B cell (primary cell): ENCODE measurements around the gene SLC16A9. TPM values are rescaled to one million over a fixed set of nuclear protein-coding genes. Genes with fewer than 3 reads are reported as not detected.

Experiments used
- ATAC-seq: fragments of 200-7000 bp; cut with Tn5 transposase; one replicate; pipeline ENCODE4 v1.10.0; 2021; ENCODE audit warnings: low read depth, mild to moderate bottlenecking, moderate number of reproducible peaks, moderate library complexity
- CTCF ChIA-PET: fragments of 350-600 bp; sonication (Branson Sonifier 250); formaldehyde crosslinking; loops from one replicate; lab custom pipeline; 2021; ENCODE audit warnings: antibody characterized with exemption, inconsistent platforms; lab: Charles Lee
- POLR2A ChIA-PET: fragments of 350-600 bp; sonication (Branson Sonifier 250); formaldehyde crosslinking; loops from one replicate; lab custom pipeline; 2021; ENCODE audit warnings: antibody characterized with exemption; lab: Charles Lee
- DNase-seq: peaks from one replicate; pipeline ENCODE4 v3.0.0; 2013
- H2AFZ ChIP-seq: 2 replicates; pipeline ENCODE4 v1.6.1; 2012; ENCODE audit warnings: mild to moderate bottlenecking, low read depth, low read length; ENCODE audit not compliant: insufficient read depth, poor library complexity, severe bottlenecking
- H3K27ac ChIP-seq, 2 donors: 1 replicate in 1 of 2; 2 replicates in 1 of 2; pipeline ENCODE4 v1.5.1; 2012 to 2013; ENCODE audit warnings: low read length in 2 of 2, mild to moderate bottlenecking in 2 of 2, moderate library complexity in 1 of 2
- H3K27me3 ChIP-seq, 4 experiments: fragments of 200-600 bp in 1 of 4; sonication (generic) in 1 of 4; replicated peaks in 1 of 4; 1 replicate in 2 of 4; 2 replicates in 2 of 4; pipeline versions ENCODE4 v1.6.1 to v1.7.0; 2013 to 2016; ENCODE audit warnings: low read length in 3 of 4, mild to moderate bottlenecking in 2 of 4, mixed read lengths in 1 of 4, moderate library complexity in 1 of 4; ENCODE audit not compliant: insufficient read depth in 4 of 4, control insufficient read depth in 3 of 4; ENCODE audit errors: control extremely low read depth in 1 of 4
- H3K36me3 ChIP-seq, 2 experiments: replicated peaks in 1 of 2; 1 replicate in 1 of 2; 2 replicates in 1 of 2; pipeline versions ENCODE4 v1.6.1 to v1.7.1; 2013; ENCODE audit warnings: low read length in 1 of 2; ENCODE audit not compliant: insufficient read depth in 2 of 2, control insufficient read depth in 1 of 2; ENCODE audit errors: control extremely low read depth in 1 of 2, extremely low read depth in 1 of 2
- H3K4me1 ChIP-seq, 2 donors: fragments of 200-600 bp in 1 of 2; sonication (generic) in 1 of 2; 1 replicate in 1 of 2; 2 replicates in 1 of 2; pipeline versions ENCODE4 v1.5.1 to v1.6.1; 2013 to 2017; ENCODE audit warnings: low read length in 2 of 2; ENCODE audit not compliant: control insufficient read depth in 2 of 2, insufficient read depth in 2 of 2
- H3K4me2 ChIP-seq: replicated peaks from 2 replicates; pipeline ENCODE3; 2012; ENCODE audit warnings: mild to moderate bottlenecking, low read depth, low read length; ENCODE audit not compliant: poor library complexity, severe bottlenecking
- H3K4me3 ChIP-seq, 5 experiments: fragments of 200-600 bp in 1 of 5; sonication (generic) in 1 of 5; 1 replicate in 3 of 5; 2 replicates in 2 of 5; pipeline versions ENCODE4 v1.5.1 to v1.7.0; 2011 to 2016; ENCODE audit warnings: low read length in 4 of 5, mild to moderate bottlenecking in 4 of 5, low read depth in 2 of 5, control low read depth in 1 of 5, moderate library complexity in 1 of 5; ENCODE audit not compliant: insufficient read depth in 1 of 5; ENCODE audit errors: control extremely low read depth in 1 of 5, extremely low read depth in 1 of 5
- H3K79me2 ChIP-seq: fragments of 200-600 bp; sonication (generic); one replicate; pipeline ENCODE4 v1.6.0; 2016; ENCODE audit warnings: low read length; ENCODE audit not compliant: control insufficient read depth, insufficient read depth
- H3K9ac ChIP-seq: fragments of 200-600 bp; sonication (generic); 2 replicates; pipeline ENCODE4 v1.6.1; 2017; ENCODE audit warnings: mild to moderate bottlenecking, low read length, moderate library complexity
- H3K9me3 ChIP-seq, 3 donors: one replicate each; pipeline versions ENCODE4 v1.6.1 to v1.7.1; 2013; ENCODE audit warnings: low read length in 2 of 3; ENCODE audit not compliant: control insufficient read depth in 2 of 3, insufficient read depth in 1 of 3; ENCODE audit errors: control extremely low read depth in 1 of 3
- H4K20me1 ChIP-seq: 2 replicates; pipeline ENCODE4 v1.6.0; 2012; ENCODE audit warnings: mild to moderate bottlenecking, low read length; ENCODE audit not compliant: insufficient read depth, control insufficient read depth, poor library complexity, severe bottlenecking
- H3K27ac Mint-ChIP-seq: one replicate; pipeline ENCODE4 v1.8.0; 2021; ENCODE audit warnings: mixed read lengths
- H3K27me3 Mint-ChIP-seq: one replicate; pipeline ENCODE4 v1.8.0; 2021; ENCODE audit warnings: mixed read lengths
- H3K4me1 Mint-ChIP-seq: one replicate; pipeline ENCODE4 v1.8.0; 2021; ENCODE audit warnings: mixed read lengths
- H3K4me3 Mint-ChIP-seq: one replicate; pipeline ENCODE4 v1.8.0; 2021; ENCODE audit warnings: mixed read lengths
- H3K9me3 Mint-ChIP-seq: one replicate; pipeline ENCODE4 v1.8.0; 2022; ENCODE audit warnings: mixed read lengths; ENCODE audit not compliant: insufficient read depth
- CTCF ChIP-seq: fragments of 200-600 bp; IDR thresholded peaks from one replicate; pipeline ENCODE4 v1.8.0; 2022; ENCODE audit warnings: antibody characterized with exemption, mild to moderate bottlenecking
- EZH2 ChIP-seq: IDR thresholded peaks from 2 replicates; pipeline ENCODE4 v1.6.1; 2012; ENCODE audit warnings: borderline replicate concordance, low read depth, mild to moderate bottlenecking, moderate library complexity, low read length; ENCODE audit not compliant: insufficient read depth, poor library complexity, severe bottlenecking
- WGBS: methylation state at CpG from one replicate; pipeline ENCODE4 v1.1.5; 2013; ENCODE audit warnings: missing lambda C conversion rate; ENCODE audit not compliant: insufficient coverage; 5-methylcytosine and 5-hydroxymethylcytosine counted together
- intact Hi-C: fragments of 100-400 bp; cut with micrococcal nuclease; formaldehyde crosslinking; loops from one replicate; pipeline ENCODE4 v1.10.0; 2022
- polyA plus RNA-seq: library from polyadenylated mRNA; depleted of rRNA; stranded (reverse); fragments of >200 nt; gene quantifications from 2 replicates; pipeline ENCODE4 v1.2.3, GENCODE V29; 2012
- total RNA-seq, 2 donors: library from RNA; stranded (reverse); fragments of 120-200 nt in 1 of 2; gene quantifications; 1 replicate in 1 of 2; 2 replicates in 1 of 2; pipeline versions ENCODE4 v1.2.3 to v1.2.4, GENCODE V29; 2013 to 2022

SLC16A9 gene
- total and polyA plus RNA-seq, 2 donors (not counting 1 experiment from before 2014, with no cell fraction given), result 0.04 TPM; not detected in 1

GRCh38 chr10:59628456-59628855 lies 81.2 kb downstream of the SLC16A9 start:
- Histone ChIP-seq H2AFZ (no peak overlapping the region), H3K27ac (no peak overlapping the region), H3K4me2 (no peak overlapping the region), H3K9ac (no peak overlapping the region), H4K20me1 (no peaks in the 10 kb centered on the region), H3K4me1 (no peaks in the 10 kb centered on the region), H3K9me3 (no peaks in the 10 kb centered on the region), H3K4me3 (no peak overlapping the region), H3K27me3 (peaks cover 0 to 3% (median 0%) of the 10 kb centered on the region in 4 experiments), H3K79me2 (no peaks in the 10 kb centered on the region), H3K36me3 (no peaks in the 10 kb centered on the region)
- ATAC-seq (no peak), DNase-seq (no peak)
- TF ChIP-seq EZH2 (no peak), CTCF (no peak)
- H3K4me1 Mint-ChIP-seq, result peaks cover 3% of the 10 kb centered on the region
- 80% methylated on average over 5 of the region's 6 CpGs for WGBS
- no peaks in the 10 kb centered on the region for H3K27me3 Mint-ChIP-seq
- CTCF ChIA-PET, result interaction anchor here (0.6 to 1.9 kb wide), 12 partner anchors 23 to 926 kb away, joined by 3 to 7 read pairs (median 4); partner anchors contain the start of gene CCDC6
- POLR2A ChIA-PET, result no interaction called here
- H3K27ac Mint-ChIP-seq, result no peak overlapping the region
- no peak overlapping the region for H3K4me3 Mint-ChIP-seq
- no peaks in the 10 kb centered on the region for H3K9me3 Mint-ChIP-seq
- intact Hi-C loops, result loop anchor here (5.0 kb wide), 2 partner anchors 474 to 799 kb away; no protein-coding TSS in a partner anchor

- ATAC-seq (no peak), DNase-seq (no peak)
- intact Hi-C loops, result loop anchor here (2.0 to 5.0 kb wide), 4 partner anchors 475 to 1337 kb away; no protein-coding TSS in a partner anchor
- no peaks in the 10 kb centered on the region for H3K9me3 ChIP-seq
- H3K9ac ChIP-seq, result no peak overlapping the region
- ChIA-PET POLR2A (no interaction called here), CTCF (interaction anchor here (1.5 to 1.9 kb wide), 2 partner anchors 237 to 280 kb away, joined by 6 to 7 read pairs; no protein-coding TSS in a partner anchor)
- no peak overlapping the region for H3K4me2 ChIP-seq
- no peak for TF ChIP-seq CTCF
- no peak for TF ChIP-seq EZH2
- no peak overlapping the region for H3K27ac ChIP-seq
- peaks cover 3% of the 10 kb centered on the region for H3K4me1 Mint-ChIP-seq
- WGBS, result 86% methylated on average over 4 of the region's 4 CpGs
- no peaks in the 10 kb centered on the region for H4K20me1 ChIP-seq
- no peaks in the 10 kb centered on the region for H3K27me3 ChIP-seq
- H3K27ac Mint-ChIP-seq, result no peak overlapping the region
- no peaks in the 10 kb centered on the region for H3K79me2 ChIP-seq
- H2AFZ ChIP-seq, result no peak overlapping the region
- no peaks in the 10 kb centered on the region for H3K36me3 ChIP-seq
- no peaks in the 10 kb centered on the region for H3K4me1 ChIP-seq
- H3K4me3 Mint-ChIP-seq, result no peak overlapping the region
- no peak overlapping the region for H3K4me3 ChIP-seq
- H3K9me3 Mint-ChIP-seq, result no peaks in the 10 kb centered on the region
- H3K27me3 Mint-ChIP-seq, result no peaks in the 10 kb centered on the region
Observed at GRCh38 chr10:59627366-59628018, 82.2 kb downstream of the SLC16A9 start.
